SH-SY5Y (cell line): ENCODE measurements around the gene GAD2.

Experiments used
- GATA2 ChIP-seq: IDR thresholded peaks from 2 replicates; pipeline ENCODE4 v1.6.1; 2011; ENCODE audit warnings: mild to moderate bottlenecking, low read depth, low read length
- GATA3 ChIP-seq: IDR thresholded peaks from 2 replicates; pipeline ENCODE4 v1.6.1; 2011; ENCODE audit warnings: low read depth, mild to moderate bottlenecking, low read length, moderate library complexity

DNA sequence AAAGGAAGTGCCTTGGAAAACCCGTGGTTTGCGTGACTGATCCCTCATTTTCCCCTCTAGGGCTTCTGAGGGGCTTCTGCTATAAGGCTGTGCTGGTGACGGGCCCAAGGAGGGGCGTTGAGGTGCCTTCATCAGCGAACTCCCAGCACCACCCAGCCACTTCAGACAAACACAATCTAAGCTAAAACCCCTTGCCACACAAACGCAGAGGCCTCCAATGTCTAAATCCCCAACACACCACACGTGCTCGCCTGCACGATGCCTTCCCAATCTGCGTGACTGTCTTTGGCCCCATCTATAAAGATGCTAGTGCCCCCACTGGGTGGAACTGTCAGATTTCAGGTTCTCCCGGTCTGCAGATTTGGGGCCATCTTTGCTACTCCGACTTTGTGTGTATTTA is 4.1 kb upstream of the GAD2 start:
- TF ChIP-seq GATA3: no peak
- no peak for TF ChIP-seq GATA2
